Neural crest cell (in vitro differentiated cells): ENCODE results near the gene LRRC49. TPM values are rescaled to one million over a fixed set of nuclear protein-coding genes. Genes with fewer than 3 reads are reported as not detected.
"Not testable (repeated sequence)": the region's sequence is repeated elsewhere in the genome, so short reads cannot be mapped to it uniquely, and the experiment has no call there.

Experiments
- DNase-seq: peaks from one replicate; pipeline ENCODE4 v3.0.0; 2021; ENCODE audit warnings: low read depth, mixed read lengths, low spot score
- H3K27ac Mint-ChIP-seq: one replicate; pipeline ENCODE4 v1.8.0; 2021; ENCODE audit warnings: mild to moderate bottlenecking, mixed read lengths; ENCODE audit not compliant: unreplicated experiment
- H3K27me3 Mint-ChIP-seq: 2 replicates; pipeline ENCODE4 v1.8.0; 2021; ENCODE audit warnings: low read depth, mild to moderate bottlenecking, mixed read lengths
- H3K36me3 Mint-ChIP-seq: 2 replicates; pipeline ENCODE4 v1.8.0; 2021; ENCODE audit warnings: low read depth, mild to moderate bottlenecking, mixed read lengths
- H3K4me1 Mint-ChIP-seq: 2 replicates; pipeline ENCODE4 v1.8.0; 2021; ENCODE audit warnings: mixed read lengths
- H3K4me3 Mint-ChIP-seq: one replicate; pipeline ENCODE4 v1.8.0; 2021; ENCODE audit warnings: mild to moderate bottlenecking, mixed read lengths
- H3K9me3 Mint-ChIP-seq: 2 replicates; pipeline ENCODE4 v1.8.0; 2021; ENCODE audit warnings: mixed read lengths
- CTCF ChIP-seq: fragments of 200-600 bp; sonication (generic); conservative IDR thresholded peaks from 2 replicates; pipeline ENCODE4 v1.5.0; 2021; ENCODE audit warnings: antibody characterized with exemption, mild to moderate bottlenecking
- total RNA-seq: library from RNA; stranded (reverse); gene quantifications from 2 replicates; pipeline ENCODE4 v1.2.1, GENCODE V29; 2021

LRRC49 gene
- total RNA-seq, 1 donor from 2014 or later = 20.9 TPM

DNA sequence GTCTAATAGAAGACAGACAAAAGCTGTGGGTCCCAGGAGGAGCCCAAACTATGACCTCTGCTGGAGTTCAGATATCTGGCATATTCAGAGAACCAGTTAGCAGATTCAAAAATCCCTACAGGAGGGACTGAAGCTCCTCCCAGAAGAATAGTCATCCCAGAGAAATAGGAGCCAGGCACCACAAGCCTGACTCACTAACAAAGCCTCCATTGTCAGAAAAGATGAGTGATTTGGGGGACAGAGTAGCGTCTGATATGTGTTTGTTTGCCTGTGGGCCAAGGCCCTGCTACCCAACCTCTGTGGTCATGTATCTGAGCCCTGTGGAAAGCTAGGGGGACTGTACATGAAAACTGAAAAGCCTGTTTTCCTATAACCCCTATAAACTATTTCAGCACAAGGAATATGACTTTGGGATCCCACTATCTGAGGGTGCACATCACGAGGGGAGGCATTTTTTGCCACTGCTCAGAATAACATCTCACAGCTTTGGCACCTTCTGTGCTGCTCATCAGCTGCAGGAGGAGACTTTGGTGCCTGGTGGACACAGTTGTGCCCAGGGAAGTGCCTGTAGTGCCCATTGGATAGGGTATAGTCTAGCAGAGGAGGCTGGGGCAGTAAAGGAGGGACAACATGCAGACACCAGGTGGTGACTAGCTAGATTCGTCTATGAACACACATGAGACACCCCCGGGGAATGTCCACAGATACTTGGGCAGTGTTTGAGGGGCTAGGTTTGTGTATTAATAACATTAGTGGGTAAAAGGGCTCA lies 29.0 kb upstream of the LRRC49 start:
- H3K27ac Mint-ChIP-seq = peak overlapping the region; percentile 59

DNA sequence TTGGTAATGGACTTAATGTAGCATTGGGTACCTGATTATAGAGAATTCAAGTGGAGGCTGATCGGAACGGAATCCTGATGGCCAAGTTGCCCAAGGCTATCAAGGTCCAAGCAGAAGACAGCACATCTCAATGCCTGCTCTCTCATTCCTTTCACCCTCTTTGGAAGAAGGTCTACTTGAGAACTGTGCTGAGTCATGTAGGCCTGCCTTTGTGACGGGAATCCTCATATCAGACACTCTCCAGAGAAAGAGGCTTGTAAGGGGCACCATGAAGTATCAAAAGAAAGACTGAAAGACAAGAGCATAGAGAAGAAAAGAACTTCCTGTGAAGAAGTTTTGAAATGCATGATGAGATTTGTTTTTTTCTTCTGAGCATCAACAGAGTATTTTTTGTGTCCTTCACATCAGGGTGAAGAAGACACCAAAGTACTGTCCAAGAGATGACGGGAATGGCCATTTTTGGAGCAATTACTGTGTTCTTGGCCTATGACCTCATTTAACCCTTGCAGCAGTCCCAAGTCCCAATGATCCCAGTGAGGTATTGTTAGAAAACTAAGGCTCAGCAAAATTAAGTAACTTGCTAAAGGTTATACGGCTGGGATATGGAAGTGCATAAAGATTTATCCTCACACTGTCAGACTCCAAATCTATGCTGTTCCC lies 25.5 kb upstream of the LRRC49 start:
- TF ChIP-seq CTCF = no peak
- no peak overlapping the region for H3K4me3 Mint-ChIP-seq
- no peaks in the 10 kb centered on the region for H3K27me3 Mint-ChIP-seq
- DNase-seq = no peak
- no peak overlapping the region for H3K27ac Mint-ChIP-seq
- peaks cover 24% of the 10 kb centered on the region for H3K4me1 Mint-ChIP-seq
- H3K36me3 Mint-ChIP-seq = no peaks in the 10 kb centered on the region
- no peaks in the 10 kb centered on the region for H3K9me3 Mint-ChIP-seq

More for the DNA sequence above, 29.0 kb upstream of the LRRC49 start:
- DNase-seq = no peak
- H3K27me3 Mint-ChIP-seq = no peaks in the 10 kb centered on the region
- H3K36me3 Mint-ChIP-seq = no peaks in the 10 kb centered on the region
- H3K4me3 Mint-ChIP-seq = peak overlapping the region; percentile 13
- peaks cover 24% of the 10 kb centered on the region for H3K4me1 Mint-ChIP-seq
- no peaks in the 10 kb centered on the region for H3K9me3 Mint-ChIP-seq
- TF ChIP-seq CTCF = no peak

DNA sequence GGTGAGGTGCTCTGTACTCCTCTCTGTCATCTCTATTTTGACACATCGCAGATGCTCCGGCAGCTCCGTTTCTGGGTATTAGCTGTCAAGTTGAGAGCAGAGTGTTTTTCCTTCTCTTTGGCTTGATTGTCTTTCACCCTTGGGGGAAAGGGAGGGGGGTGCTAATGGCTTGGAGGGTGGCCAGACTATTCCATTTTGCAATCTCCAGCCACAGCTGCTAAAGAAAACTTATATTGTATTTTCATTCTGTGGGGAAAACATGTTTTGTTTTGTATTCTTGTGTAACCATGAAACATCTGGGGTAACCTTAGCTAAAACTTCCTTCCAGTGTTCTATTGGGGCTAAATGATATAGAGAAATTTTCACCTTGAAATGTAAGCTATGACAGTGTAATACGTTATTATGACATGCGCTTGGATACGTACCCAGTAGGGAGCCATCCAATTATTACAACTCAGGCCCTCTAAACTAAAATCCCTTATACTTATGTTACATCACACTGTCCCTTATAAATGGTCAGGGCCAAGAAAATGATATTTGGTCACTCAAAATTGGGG lies 24.6 kb upstream of the LRRC49 start:
- H3K36me3 Mint-ChIP-seq = no peaks in the 10 kb centered on the region
- no peak overlapping the region for H3K27ac Mint-ChIP-seq
- H3K9me3 Mint-ChIP-seq = no peaks in the 10 kb centered on the region
- H3K27me3 Mint-ChIP-seq = no peaks in the 10 kb centered on the region
- H3K4me3 Mint-ChIP-seq = no peak overlapping the region
- no peak for DNase-seq
- TF ChIP-seq CTCF = no peak
- H3K4me1 Mint-ChIP-seq = peaks cover 19% of the 10 kb centered on the region

DNA sequence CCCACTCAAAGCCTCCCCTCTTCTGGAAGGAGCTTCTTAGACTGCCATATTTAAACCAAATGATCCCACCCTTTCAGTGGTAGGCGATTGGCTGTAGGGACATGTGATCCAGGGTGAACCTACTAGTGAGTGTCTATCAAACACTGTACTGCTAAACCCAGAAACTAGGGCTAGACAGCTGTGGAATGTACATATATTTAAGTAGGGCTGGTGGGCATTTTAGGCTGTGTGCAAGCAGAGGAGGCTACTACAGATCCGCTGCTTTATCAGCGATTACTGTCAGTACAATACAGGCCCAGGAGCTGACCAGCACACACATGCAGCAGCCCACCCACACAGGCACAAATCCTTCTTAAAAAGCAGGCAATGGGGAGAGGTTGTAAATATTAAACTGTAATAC lies 23.3 kb upstream of the LRRC49 start:
- Mint-ChIP-seq H3K27me3 (peaks cover 4% of the 10 kb centered on the region), H3K4me1 (peaks cover 6% of the 10 kb centered on the region), H3K9me3 (peaks cover 3% of the 10 kb centered on the region), H3K4me3 (no peak overlapping the region), H3K27ac (no peak overlapping the region), H3K36me3 (no peaks in the 10 kb centered on the region)
- TF ChIP-seq CTCF = no peak
- DNase-seq = no peak

GRCh38 chr15:70870051-70870450 lies 22.6 kb upstream of the LRRC49 start:
- H3K27ac Mint-ChIP-seq = no peak overlapping the region
- peaks cover 4% of the 10 kb centered on the region for H3K27me3 Mint-ChIP-seq
- no peak for TF ChIP-seq CTCF

GRCh38 chr15:70871490-70871889 lies 21.1 kb upstream of the LRRC49 start:
- not testable (repeated sequence) for H3K36me3 Mint-ChIP-seq, H3K4me3 Mint-ChIP-seq, DNase-seq, H3K4me1 Mint-ChIP-seq, H3K9me3 Mint-ChIP-seq, H3K27me3 Mint-ChIP-seq, H3K27ac Mint-ChIP-seq

More at GRCh38 chr15:70870051-70870450, 22.6 kb upstream of the LRRC49 start:
- H3K36me3 Mint-ChIP-seq = no peaks in the 10 kb centered on the region
- peaks cover 4% of the 10 kb centered on the region for H3K4me1 Mint-ChIP-seq
- no peak overlapping the region for H3K4me3 Mint-ChIP-seq
- H3K9me3 Mint-ChIP-seq = peaks cover 3% of the 10 kb centered on the region
- no peak for DNase-seq
